Lower leg skin (tissue), 4 donors: ENCODE measurements around the gene STAT5B. TPM values are rescaled to one million over a fixed set of nuclear protein-coding genes. Genes with fewer than 3 reads are reported as not detected.
"Not testable (repeated sequence)": the region's sequence is repeated elsewhere in the genome, so short reads cannot be mapped to it uniquely, and the experiment has no call there.

ENCODE experiments used
- DNase-seq, 2 donors: peaks; one replicate each; pipeline ENCODE4 v3.0.0-alpha.2; 2019; ENCODE audit warnings: low spot score in 2 of 2
- H3K4me3 ChIP-seq: fragments of 200-600 bp; sonication (generic); 2 replicates; pipeline ENCODE4 v1.5.1; 2017; ENCODE audit warnings: mild to moderate bottlenecking, low read depth; ENCODE audit not compliant: poor library complexity, severe bottlenecking
- POLR2A ChIP-seq, 2 donors: fragments of 450-650 bp; IDR thresholded peaks; one replicate each; pipeline ENCODE4 v1.6.1; 2016 to 2017; ENCODE audit warnings: antibody characterized with exemption in 2 of 2, mild to moderate bottlenecking in 1 of 2, moderate library complexity in 1 of 2
- WGBS, 2 donors: methylation state at CpG; one replicate each; pipeline ENCODE4 v1.1.5; 2018; 5-methylcytosine and 5-hydroxymethylcytosine counted together
- intact Hi-C: fragments of 100-400 bp; cut with DNase I; formaldehyde crosslinking; loops from one replicate; pipeline ENCODE4 v1.15.0; 2023; ENCODE audit warnings: low total_unique reads
- total RNA-seq, 4 donors: library from RNA; depleted of rRNA; stranded (reverse); fragments of >200 nt; gene quantifications; one replicate each; pipeline ENCODE4 v1.1.0, GENCODE V29; 2016
- TF ChIP-seq, protein P1 (sequence below), 3 donors: fragments of 450-650 bp; IDR thresholded peaks; one replicate each; pipeline ENCODE4 v1.5.1; 2016; ENCODE audit warnings: antibody characterized with exemption in 3 of 3, mild to moderate bottlenecking in 3 of 3, moderate library complexity in 2 of 3

STAT5B gene
- total RNA-seq, 4 donors from 2014 or later: 40.2 to 72.4 (median 50.5) TPM

DNA sequence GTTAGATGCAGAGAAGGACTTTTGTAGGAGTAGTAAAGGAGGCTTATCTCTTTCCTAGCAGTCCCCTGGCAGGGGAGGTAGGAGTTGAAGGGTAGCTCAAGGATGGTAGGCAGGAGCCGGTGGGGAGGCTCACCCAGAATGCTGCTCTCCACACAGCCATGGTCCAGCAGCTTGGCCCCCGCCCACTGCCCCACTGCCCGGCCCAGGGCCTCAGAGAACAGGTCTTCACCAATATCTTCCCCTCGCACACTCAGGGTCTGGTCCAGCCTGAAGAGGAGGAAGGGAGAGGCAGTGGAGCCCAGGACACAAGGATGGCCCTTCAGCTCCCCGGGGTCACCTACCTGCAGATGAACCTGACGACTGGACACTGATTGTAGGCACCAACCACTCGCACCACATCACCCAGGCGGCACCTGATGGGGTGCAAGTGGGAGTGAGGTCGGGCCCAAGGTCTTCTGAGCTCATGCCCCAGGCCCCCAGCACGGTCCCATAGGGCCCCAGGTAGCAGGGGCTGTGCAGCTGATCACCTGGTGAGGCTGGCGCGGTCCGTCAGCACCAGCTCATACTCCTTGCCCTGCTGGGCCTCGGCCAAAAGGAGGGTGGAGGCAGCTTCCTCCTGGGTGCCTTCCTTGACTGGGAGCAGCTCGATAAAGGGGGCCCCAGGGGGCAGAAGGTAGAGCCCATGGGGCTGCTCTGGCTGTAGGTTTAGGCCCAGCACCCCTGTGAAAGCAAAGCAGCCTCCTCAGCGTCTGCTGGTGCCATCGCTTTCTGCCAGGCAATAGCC, 85.5 kb downstream of the STAT5B start:
- intact Hi-C loops: no loop called here

DNA sequence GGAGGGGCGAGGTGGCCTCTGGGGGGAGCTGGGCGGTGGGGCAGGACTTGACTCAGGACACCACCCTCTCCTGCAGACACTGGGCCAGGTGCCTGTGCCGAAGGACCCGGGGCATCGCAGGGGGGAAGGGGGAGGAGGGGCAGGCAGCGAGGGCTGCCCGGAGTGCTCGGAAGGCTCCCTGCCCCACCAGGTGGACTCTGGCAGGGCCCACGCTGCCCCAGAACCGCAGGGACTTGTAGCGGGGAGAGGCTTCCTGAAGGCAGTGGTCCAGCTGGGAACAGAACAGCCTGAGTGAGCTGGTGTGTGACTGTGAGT, 86.6 kb downstream of the STAT5B start:
- TF ChIP-seq, protein P1, sequence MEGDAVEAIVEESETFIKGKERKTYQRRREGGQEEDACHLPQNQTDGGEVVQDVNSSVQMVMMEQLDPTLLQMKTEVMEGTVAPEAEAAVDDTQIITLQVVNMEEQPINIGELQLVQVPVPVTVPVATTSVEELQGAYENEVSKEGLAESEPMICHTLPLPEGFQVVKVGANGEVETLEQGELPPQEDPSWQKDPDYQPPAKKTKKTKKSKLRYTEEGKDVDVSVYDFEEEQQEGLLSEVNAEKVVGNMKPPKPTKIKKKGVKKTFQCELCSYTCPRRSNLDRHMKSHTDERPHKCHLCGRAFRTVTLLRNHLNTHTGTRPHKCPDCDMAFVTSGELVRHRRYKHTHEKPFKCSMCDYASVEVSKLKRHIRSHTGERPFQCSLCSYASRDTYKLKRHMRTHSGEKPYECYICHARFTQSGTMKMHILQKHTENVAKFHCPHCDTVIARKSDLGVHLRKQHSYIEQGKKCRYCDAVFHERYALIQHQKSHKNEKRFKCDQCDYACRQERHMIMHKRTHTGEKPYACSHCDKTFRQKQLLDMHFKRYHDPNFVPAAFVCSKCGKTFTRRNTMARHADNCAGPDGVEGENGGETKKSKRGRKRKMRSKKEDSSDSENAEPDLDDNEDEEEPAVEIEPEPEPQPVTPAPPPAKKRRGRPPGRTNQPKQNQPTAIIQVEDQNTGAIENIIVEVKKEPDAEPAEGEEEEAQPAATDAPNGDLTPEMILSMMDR (IDR thresholded peaks at IDR 0.05): no peak
- no peak for TF ChIP-seq POLR2A (IDR thresholded peaks at IDR 0.05)
- intact Hi-C loops: no loop called here
- DNase-seq: no peak
- WGBS, 2 donors: 76 to 83% methylated on average over 10 to 11 of the region's 11 CpGs
- no peak overlapping the region for H3K4me3 ChIP-seq

More for the DNA sequence above, 85.5 kb downstream of the STAT5B start:
- 86 to 91% methylated on average over 17 of the region's 17 CpGs for WGBS, 2 donors
- H3K4me3 ChIP-seq: no peak overlapping the region
- TF ChIP-seq POLR2A (IDR thresholded peaks at IDR 0.05): no peak
- TF ChIP-seq, protein P1 (IDR thresholded peaks at IDR 0.05): no peak
- DNase-seq: no peak

DNA sequence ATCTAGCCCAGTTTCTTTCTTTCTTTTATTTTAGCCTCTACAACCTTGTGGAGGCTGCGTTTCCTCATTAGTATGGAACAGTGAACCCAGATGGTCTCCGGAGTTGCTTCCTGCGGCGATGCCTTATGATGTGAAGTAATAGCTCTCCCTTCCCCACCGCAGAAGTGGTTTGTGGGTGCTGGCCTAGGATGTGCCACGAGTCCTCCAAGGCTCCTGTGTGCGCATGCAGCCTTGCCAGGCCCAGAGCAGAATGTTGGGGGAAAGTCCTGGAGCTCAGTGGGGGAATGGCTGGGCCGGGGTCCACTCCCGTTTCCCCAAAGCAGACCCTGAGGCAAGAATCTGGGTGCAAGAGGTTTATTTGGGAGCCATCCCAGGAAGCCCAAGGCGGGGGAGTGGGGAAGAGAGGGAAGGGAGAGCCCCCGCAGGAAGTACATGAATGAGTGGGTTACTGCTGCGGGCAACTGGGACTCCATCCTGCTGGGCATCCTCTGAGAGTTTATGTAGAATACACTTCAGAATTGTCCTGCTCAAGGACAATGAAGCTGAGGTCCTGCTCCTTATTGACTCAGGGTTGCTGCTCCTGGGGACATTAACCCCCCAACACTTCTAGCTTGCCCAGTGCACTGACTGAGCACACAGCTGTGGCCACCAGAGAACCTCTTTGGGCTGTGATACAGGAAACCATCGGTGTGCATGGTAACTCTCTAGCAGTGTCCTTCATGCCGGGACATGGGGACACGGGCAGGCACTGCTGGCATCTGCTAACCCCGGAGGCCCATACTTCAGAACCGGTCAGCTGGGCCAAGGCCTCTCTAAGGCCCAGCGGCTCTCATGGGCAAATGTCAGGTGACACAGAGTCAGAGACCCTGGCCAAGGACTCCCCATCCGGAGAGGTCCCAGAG, 87.2 kb downstream of the STAT5B start:
- intact Hi-C loops: no loop called here
- TF ChIP-seq, protein P1 (IDR thresholded peaks at IDR 0.05): no peak
- TF ChIP-seq POLR2A (IDR thresholded peaks at IDR 0.05): no peak
- 78 to 80% methylated on average over 16 to 19 of the region's 19 CpGs for WGBS, 2 donors
- no peak overlapping the region for H3K4me3 ChIP-seq
- no peak for DNase-seq

DNA sequence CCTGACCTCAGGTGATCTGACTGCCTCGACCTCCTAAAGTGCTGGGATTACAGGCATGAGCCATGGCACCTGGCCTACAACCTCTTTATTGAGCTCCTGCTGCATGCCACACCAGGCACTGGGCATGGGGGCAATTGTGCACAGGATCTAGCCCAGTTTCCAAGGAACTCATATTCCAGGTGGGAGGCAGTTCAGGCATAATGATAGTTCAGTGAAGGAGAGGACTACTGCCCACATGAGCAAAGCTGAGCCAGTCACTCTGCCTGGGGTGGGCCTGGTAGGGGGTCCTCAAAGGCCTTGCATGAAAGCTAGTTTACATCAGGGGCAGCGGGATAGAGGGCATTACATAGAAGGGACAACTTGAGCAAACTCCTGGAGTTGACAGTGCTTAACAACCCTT, 88.4 kb downstream of the STAT5B start:
- no peak for DNase-seq
- intact Hi-C loops: no loop called here
- no peak overlapping the region for H3K4me3 ChIP-seq
- 86% methylated on average over 2 of the region's 2 CpGs for WGBS, 2 donors
- TF ChIP-seq, protein P1 (IDR thresholded peaks at IDR 0.05): no peak
- no peak for TF ChIP-seq POLR2A (IDR thresholded peaks at IDR 0.05)

DNA sequence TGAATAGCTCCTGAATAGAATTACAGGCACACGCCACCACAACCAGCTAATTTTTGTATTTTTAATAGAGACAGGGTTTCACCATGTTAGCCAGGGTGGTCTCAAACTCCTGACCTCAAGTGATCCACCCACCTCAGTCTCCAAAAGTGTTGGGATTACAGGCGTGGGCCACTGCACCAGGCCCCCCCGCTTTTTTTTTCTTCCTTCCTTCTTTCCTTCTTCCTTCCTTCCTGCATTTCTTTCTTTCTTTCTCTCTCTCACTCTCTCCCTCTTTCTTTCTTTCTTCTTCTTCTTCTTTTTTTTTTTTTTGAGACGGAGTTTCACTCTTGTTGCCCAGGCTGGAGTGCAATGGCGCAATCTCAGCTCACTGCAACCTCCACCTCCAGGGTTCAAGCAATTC, 90.0 kb downstream of the STAT5B start:
- 74 to 87% methylated on average over 5 of the region's 5 CpGs for WGBS, 2 donors
- H3K4me3 ChIP-seq, DNase-seq, intact Hi-C loops: not testable (repeated sequence)

DNA sequence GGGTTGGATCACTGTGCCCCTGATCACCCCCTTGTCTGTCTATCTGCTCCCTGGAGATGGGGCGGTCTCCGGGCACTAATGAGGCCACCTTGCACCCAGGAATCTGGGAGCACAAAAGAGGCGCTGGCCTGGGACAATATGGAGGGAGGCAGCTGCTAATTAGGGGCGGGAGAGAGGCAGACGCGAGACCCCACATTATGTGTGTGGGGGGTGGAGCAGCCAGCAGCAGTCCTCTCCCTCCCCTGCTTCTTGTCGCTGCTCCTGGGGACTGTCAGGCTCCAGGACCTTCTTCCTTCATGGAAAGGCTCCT, 90.6 kb downstream of the STAT5B start:
- WGBS, 2 donors: 60 to 71% methylated on average over 7 of the region's 7 CpGs
- TF ChIP-seq, protein P1 (IDR thresholded peaks at IDR 0.05): no peak
- TF ChIP-seq POLR2A (IDR thresholded peaks at IDR 0.05): no peak
- no peak for DNase-seq
- no peak overlapping the region for H3K4me3 ChIP-seq
- intact Hi-C loops: no loop called here
